Keratinocyte (primary cell): ENCODE results near the gene TXNL4A.

Source experiments
- EZH2 ChIP-seq: IDR thresholded peaks from one replicate; pipeline ENCODE4 v1.6.1; 2012; ENCODE audit warnings: inconsistent platforms, mild to moderate bottlenecking, low read length, moderate library complexity
- TF ChIP-seq, protein P1 (sequence below), 3 experiments: IDR thresholded peaks in 1 of 3; conservative IDR thresholded peaks in 1 of 3; optimal IDR thresholded peaks in 1 of 3; 2 replicates in 2 of 3; 3 replicates in 1 of 3; pipeline versions ENCODE3 to v1.5.1; 2011; ENCODE audit warnings: low read length in 3 of 3, mild to moderate bottlenecking in 3 of 3, moderate library complexity in 2 of 3, control low read depth in 1 of 3, inconsistent platforms in 1 of 3; ENCODE audit not compliant: insufficient read depth in 2 of 3; ENCODE audit errors: extremely low read depth in 1 of 3

DNA sequence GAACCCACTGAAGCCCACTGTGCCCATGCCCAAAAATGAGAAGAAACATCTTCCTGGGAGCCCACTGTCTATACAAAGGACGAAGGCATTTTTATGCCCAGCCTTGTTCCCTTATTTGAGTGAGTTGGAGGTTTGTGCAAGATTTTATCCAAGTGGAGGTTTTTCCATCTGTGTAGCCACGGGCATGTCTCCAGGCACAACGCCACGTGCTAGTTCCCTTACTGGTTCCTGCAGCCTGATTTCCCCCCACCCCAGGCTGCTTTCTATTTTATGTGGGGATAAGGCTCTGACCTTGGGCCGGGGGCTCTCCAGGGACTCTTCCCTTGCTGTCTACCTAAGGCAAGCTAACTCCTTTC, 22.2 kb upstream of the TXNL4A start:
- TF ChIP-seq, protein P1, sequence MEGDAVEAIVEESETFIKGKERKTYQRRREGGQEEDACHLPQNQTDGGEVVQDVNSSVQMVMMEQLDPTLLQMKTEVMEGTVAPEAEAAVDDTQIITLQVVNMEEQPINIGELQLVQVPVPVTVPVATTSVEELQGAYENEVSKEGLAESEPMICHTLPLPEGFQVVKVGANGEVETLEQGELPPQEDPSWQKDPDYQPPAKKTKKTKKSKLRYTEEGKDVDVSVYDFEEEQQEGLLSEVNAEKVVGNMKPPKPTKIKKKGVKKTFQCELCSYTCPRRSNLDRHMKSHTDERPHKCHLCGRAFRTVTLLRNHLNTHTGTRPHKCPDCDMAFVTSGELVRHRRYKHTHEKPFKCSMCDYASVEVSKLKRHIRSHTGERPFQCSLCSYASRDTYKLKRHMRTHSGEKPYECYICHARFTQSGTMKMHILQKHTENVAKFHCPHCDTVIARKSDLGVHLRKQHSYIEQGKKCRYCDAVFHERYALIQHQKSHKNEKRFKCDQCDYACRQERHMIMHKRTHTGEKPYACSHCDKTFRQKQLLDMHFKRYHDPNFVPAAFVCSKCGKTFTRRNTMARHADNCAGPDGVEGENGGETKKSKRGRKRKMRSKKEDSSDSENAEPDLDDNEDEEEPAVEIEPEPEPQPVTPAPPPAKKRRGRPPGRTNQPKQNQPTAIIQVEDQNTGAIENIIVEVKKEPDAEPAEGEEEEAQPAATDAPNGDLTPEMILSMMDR (optimal IDR thresholded peaks at IDR 0.05 in 1 of 3, IDR thresholded peaks at IDR 0.05 in 1 of 3, conservative IDR thresholded peaks at IDR 0.05 in 1 of 3; ENCODE audit: extremely low read depth in 1 of 3, insufficient read depth in 2 of 3, low read length in 3 of 3), result no peak
- TF ChIP-seq EZH2, result no peak
